GM12873 (cell line): Measurements from ENCODE around the gene MAPK12.

ENCODE experiments used
- TF ChIP-seq, protein P1 (sequence below): IDR thresholded peaks from 2 replicates; pipeline ENCODE4 v1.5.1; 2012; ENCODE audit warnings: low read depth, mild to moderate bottlenecking, moderate library complexity, low read length, control low read depth; ENCODE audit not compliant: insufficient read depth; ENCODE audit errors: missing control alignments

The MAPK12 gene

DNA sequence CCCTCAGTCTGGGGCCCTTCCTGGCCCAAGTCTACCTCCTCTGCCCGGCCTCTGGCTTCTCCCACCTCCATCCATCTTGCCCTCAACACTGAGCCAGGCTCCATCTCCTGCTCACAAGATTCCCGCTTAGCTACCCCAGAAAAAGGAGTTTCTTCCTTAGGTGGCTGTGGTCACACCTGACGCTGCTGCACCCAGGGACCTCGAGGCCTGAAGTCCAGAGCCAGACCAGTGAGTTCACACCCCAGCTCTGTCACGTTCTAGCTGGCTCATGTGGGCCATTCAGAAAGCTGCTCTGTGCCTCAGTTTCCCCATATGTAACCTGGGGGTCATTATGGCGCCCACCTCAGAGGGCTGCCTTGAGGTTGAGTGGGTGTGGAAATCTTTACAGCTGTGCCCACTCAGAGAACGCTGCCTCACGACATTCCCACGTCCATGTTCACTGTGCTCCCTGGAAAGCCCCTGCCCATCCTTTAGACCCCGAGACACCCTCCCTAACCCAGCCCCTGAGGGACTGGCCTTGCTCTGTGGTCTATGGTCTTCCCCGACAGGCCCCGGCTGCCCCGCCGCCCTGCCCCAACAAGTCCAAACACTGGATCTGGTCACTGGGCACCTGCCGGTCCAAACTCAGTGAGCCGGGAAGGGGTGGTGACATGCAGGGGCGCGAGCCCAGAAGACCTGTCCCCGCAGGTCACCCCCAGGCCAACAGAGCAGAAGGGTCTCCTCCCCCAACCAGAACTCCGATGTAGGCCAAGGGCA, 36.2 kb upstream of the MAPK12 start:
- TF ChIP-seq, protein P1, sequence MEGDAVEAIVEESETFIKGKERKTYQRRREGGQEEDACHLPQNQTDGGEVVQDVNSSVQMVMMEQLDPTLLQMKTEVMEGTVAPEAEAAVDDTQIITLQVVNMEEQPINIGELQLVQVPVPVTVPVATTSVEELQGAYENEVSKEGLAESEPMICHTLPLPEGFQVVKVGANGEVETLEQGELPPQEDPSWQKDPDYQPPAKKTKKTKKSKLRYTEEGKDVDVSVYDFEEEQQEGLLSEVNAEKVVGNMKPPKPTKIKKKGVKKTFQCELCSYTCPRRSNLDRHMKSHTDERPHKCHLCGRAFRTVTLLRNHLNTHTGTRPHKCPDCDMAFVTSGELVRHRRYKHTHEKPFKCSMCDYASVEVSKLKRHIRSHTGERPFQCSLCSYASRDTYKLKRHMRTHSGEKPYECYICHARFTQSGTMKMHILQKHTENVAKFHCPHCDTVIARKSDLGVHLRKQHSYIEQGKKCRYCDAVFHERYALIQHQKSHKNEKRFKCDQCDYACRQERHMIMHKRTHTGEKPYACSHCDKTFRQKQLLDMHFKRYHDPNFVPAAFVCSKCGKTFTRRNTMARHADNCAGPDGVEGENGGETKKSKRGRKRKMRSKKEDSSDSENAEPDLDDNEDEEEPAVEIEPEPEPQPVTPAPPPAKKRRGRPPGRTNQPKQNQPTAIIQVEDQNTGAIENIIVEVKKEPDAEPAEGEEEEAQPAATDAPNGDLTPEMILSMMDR, result no peak

DNA sequence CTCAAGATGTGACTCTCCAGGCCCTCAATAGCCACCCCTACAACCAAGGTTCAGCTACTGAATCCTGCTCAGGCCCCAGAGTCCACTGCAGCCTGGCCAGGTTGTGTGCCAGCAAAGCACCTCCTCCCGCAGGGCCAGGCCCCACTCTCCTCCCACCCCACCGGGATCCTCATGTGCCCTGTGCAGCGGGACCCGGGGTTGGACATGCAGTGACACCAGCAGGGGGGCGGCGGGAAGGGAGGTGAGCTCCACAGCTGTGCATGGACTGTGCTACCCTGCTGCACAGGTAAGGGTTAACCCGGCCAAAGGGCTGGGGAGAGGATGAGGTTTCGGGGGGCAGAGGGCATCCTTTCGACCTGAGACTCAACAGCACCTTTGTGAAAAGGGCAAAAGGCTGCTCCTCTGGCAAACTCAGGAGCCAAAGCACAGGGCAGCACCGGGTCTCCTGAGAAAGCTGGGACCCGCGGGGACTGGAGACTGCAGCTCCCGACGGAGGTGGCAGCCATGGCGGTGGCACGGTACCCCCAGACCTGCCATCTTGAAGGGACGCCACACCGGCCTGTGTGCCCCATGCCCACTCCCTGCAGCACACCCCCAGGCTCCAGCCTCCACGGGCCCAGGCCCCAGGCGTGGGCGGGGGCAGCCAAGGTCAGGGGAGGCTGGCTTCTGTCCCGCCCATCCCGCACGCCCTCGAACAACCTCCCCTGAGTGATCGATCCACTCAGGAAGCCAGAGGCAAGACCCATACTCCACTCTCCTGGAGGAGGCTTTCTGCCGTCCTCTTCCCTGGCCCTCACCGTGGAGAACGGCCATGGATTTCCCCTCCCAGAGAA, 35.4 kb upstream of the MAPK12 start:
- TF ChIP-seq, protein P1, result no peak

DNA sequence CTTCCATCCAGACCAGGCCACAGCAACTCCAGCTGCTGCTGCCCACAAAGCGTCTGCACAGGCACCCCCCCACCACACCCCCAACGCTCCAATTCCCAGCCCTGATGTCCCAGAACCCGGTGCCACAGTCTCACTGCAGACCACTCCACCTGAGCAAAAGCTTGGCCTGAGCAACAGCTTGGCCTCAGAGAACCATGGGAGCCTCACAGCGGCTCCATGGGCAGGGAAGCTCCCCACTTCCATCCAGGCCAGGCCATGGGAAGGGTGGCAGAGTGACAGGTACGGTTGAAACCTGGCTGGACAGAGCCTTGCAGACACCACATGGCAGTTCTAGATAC, 32.8 kb upstream of the MAPK12 start:
- TF ChIP-seq, protein P1, result no peak

DNA sequence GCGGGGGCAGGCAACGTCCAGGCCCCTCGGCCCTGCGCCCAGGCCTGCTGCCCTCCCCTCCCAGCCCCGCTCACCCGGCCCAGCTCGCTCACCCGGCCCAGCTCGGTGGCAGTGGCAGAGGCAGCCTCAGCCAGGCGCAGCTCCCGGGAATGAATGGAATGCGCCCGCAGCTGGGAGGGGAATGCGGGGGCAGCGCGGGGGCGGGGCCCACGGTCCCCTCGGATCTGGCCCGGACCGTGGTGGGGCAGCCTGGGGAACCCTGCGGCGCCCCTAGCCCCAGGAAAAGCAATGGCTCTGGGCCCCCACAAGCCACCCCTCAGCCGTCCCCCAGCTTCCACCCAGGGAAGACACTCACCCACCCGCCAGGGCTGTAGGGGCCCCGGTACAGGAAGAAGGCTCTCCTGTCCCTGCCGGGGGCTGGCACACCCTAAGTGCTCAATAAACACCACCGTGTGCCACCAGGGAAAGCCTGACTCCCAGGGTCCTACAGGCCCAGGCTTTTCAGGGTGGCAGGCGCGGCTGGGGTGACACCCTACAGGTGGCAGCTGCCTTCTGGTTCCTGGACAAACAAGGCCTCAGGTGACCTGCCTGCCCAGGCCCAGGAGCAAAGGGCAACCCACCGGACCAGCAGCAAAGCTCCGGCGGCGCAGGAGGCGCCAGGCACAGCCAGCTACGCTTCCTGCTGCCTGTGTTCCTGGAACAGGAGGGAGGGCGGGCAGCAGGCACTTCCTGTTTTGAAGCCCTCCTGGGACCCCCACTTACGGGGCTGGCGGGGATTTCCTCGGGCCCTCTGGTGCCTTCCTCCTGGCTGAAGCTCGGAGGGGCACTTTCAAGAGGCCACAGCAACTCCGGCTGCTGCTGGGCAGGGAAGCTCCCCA, 32.2 kb upstream of the MAPK12 start:
- TF ChIP-seq, protein P1, result no peak

DNA sequence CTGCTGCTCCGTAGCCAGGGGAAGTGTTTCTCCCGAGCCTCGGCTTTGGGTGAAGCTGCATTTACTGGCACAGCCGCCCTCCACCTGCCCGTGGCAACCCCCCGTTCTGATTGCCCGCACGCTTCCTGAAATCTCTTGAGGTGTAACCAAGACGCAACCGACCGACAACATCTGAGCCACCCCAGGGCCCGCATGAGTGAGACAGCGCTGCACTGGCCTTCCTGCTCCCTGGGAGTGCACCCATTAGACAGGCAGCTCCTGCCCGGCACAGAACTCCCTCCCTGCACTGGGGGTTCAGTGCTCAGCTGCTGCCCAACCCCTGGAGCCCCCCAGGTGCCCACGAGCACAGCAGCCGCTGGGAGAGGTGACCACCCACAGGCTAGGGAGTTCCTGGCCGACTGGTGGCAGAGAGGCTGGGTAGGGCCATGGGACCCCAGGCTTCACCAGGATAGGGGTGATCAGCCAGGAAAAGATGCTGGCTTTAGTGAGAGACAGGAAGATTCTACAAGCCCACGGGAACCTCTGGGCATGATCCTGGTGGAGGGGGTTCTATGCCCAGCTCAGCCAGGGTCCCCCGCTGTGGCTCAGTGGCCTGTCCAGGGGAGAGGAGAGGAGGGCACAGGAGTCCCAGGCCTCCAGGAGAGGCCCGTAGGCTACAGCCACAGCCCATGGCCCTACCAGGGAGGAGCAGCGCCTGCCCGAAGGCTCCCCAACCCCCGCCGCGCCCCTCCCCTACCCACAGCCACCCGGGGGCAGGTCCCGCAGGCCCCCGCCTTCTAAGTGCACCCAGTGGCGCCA, 31.4 kb upstream of the MAPK12 start:
- TF ChIP-seq, protein P1, result no peak

DNA sequence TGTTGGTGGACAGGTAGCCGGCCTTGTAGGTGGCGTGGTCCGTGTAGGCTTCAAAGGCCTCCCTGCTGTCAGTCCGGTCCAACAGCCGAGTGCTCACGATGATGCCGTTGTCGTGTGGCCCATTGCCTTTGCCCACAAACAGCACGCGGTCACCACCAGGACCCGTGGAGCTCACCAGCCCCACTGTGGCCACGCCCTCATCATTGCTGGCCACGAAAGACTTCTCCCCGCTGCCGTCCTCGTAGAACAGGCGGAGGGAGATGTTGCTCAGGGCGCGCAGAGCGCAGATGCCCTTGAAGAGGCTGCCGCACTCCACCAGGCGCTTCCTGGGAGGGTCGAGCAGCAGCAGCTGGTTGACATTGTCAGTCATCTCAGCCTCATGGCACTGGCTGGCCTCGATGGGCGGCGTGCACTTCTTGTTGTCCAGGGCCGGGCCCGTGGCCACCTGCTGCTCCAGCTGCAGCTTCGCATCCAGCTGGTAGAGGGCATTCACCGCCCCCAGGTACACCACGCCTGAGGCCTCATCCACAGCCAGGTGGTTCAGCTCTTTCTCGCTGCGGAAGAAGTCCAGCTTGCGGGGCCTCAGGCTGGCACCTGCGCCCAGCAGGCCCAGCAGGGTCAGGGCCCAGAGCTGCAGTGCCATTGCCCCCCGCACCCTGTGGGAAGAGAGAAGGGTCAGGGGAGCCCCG, 28.6 kb upstream of the MAPK12 start:
- TF ChIP-seq, protein P1, result no peak
